ENCODE results near the gene PCSK2. TPM values are rescaled to one million over a fixed set of nuclear protein-coding genes. Genes with fewer than 3 reads are reported as not detected.

Gene PCSK2
- total and polyA plus RNA-seq, 2 of the 8 experiments (the other 6 are each of a cell fraction or from before 2014, with no cell fraction given), result 1.9 to 4.2 TPM

DNA sequence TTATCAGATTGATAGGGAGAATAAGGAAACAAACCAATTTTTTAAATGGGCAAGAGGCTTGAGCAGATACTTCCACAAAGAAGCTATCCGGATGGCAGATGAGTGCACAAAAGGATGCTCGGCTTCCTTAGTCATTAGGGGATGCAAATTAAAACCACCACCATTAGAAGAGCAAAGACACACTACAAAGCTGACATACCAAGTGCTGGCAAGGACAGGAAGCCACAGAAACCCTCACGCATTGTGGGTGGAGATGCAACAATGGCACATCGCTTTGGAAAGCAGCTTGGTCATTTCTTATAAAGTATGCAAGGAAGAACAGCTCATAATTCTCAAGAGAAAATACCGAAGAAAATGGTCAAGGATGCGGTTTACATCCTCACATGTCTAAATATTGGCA lies 284.6 kb downstream of the PCSK2 start:
- no peak overlapping the region for H3K4me2 ChIP-seq (ENCODE audit: insufficient read depth in 1 of 2, low read depth in 2 of 2, low read length in 2 of 2)
- WGBS, 2 experiments (ENCODE audit: extremely low coverage in 1 of 2, insufficient coverage in 1 of 2, insufficient read length in 1 of 2, insufficient replicate concordance in 2 of 2, low coverage in 1 of 2, low lambda C conversion rate in 2 of 2, missing lambda C conversion rate in 1 of 2), result 92% methylated on average over 6 of the region's 6 CpGs; no CpG with 5 or more reads in 1 of the 2 experiments
- no peaks in the 10 kb centered on the region; the same call in 1 of the 2 replicates for H3K23me2 ChIP-seq (ENCODE audit: low read depth, low read length)
- no peak overlapping the region for H2BK120ac ChIP-seq (replicated peaks; ENCODE audit: low read depth, low read length)
- no peak overlapping the region for H2BK15ac ChIP-seq (ENCODE audit: low read length)
- no peaks in the 10 kb centered on the region for H3K4me1 ChIP-seq (replicated peaks in 1 of 4; ENCODE audit: control insufficient read depth in 3 of 4, insufficient read depth in 4 of 4, low read length in 3 of 4)
- H3K9ac ChIP-seq (replicated peaks in 1 of 4; ENCODE audit: extremely low read depth in 1 of 4, low read depth in 3 of 4, low read length in 3 of 4), result no peak overlapping the region
- no peak overlapping the region for H4K91ac ChIP-seq (replicated peaks; ENCODE audit: insufficient read length, low read length)
- no peak overlapping the region for H2BK20ac ChIP-seq (ENCODE audit: low read length)
- H3K14ac ChIP-seq (ENCODE audit: insufficient read length), result no peak overlapping the region
- no peak overlapping the region for H3K18ac ChIP-seq (ENCODE audit: extremely low read depth, low read length)
- no peaks in the 10 kb centered on the region for H3K27me3 ChIP-seq (replicated peaks in 1 of 4; ENCODE audit: control insufficient read depth in 3 of 4, extremely low read depth in 1 of 4, insufficient read depth in 3 of 4, low read length in 3 of 4)
- no peak overlapping the region for H3K4ac ChIP-seq (replicated peaks; ENCODE audit: insufficient read length, low read depth, low read length)
- H3K4me3 ChIP-seq (ENCODE audit: extremely low read depth in 1 of 4, insufficient read depth in 2 of 4, low read depth in 3 of 4, low read length in 4 of 4), result no peak overlapping the region
- no peak overlapping the region for H2AK5ac ChIP-seq (ENCODE audit: low read depth, low read length)
- H3K9me3 ChIP-seq (ENCODE audit: insufficient read depth in 2 of 2, low read depth in 1 of 2, low read length in 1 of 2), result no peaks in the 10 kb centered on the region
- H3K79me1 ChIP-seq (ENCODE audit: low read depth, low read length), result no peaks in the 10 kb centered on the region
- H3K36me3 ChIP-seq (ENCODE audit: control insufficient read depth in 2 of 4, insufficient read depth in 4 of 4, low read length in 3 of 4), result no peaks in the 10 kb centered on the region
- H4K20me1 ChIP-seq (replicated peaks in 1 of 2; ENCODE audit: control insufficient read depth in 1 of 2, insufficient read depth in 2 of 2, low read length in 2 of 2), result no peaks in the 10 kb centered on the region
- no peak for FAIRE-seq
- no peak for DNase-seq (ENCODE audit: low read depth in 1 of 2, low spot score in 2 of 2)
- H3K23ac ChIP-seq (ENCODE audit: insufficient read length), result no peak overlapping the region
- no peak overlapping the region for H3K56ac ChIP-seq (replicated peaks; ENCODE audit: insufficient read length, low read depth, low read length)
- H4K8ac ChIP-seq (ENCODE audit: extremely low read depth, insufficient read depth, low read length), result no peak overlapping the region
- no peak overlapping the region for H2BK5ac ChIP-seq (ENCODE audit: low read depth, low read length)
- no peaks in the 10 kb centered on the region for H3K79me2 ChIP-seq (ENCODE audit: control insufficient read depth in 1 of 2, insufficient read depth in 2 of 2, low read length in 2 of 2)
- CTCF ChIA-PET (ENCODE audit: partially characterized antibody), result interaction anchor here (1.0 to 4.5 kb wide), 10 partner anchors 11 to 169 kb away, joined by 3 to 37 read pairs (median 3); partner anchors contain the start of gene BFSP1
- H3K27ac ChIP-seq (ENCODE audit: low read depth, low read length), result no peak overlapping the region
- no peak overlapping the region for H2AFZ ChIP-seq (ENCODE audit: low read length)
- no peak overlapping the region for H2BK12ac ChIP-seq (ENCODE audit: low read depth, low read length)
- POLR2A ChIA-PET (ENCODE audit: partially characterized antibody), result no interaction called here
- H4K5ac ChIP-seq (ENCODE audit: insufficient read length, low read depth, low read length), result no peak overlapping the region
- TF ChIP-seq CTBP2 (IDR thresholded peaks at IDR 0.05; ENCODE audit: borderline replicate concordance, insufficient read depth, insufficient read length, low read length) (no peak), YY1 (IDR thresholded peaks at IDR 0.05; ENCODE audit: low read depth, low read length) (no peak), CBX8 (IDR thresholded peaks at IDR 0.05; ENCODE audit: borderline replicate concordance, low read depth, low read length) (no peak), TCF12 (IDR thresholded peaks at IDR 0.05; ENCODE audit: low read depth, low read length) (no peak), ASH2L (IDR thresholded peaks at IDR 0.05; ENCODE audit: low read length) (no peak), JUN (IDR thresholded peaks at IDR 0.05; ENCODE audit: low read depth, low read length) (no peak), ZNF274 (IDR thresholded peaks at IDR 0.05; ENCODE audit: borderline replicate concordance, extremely low read depth, low read length) (no peak), SIX5 (IDR thresholded peaks at IDR 0.05; ENCODE audit: low read depth, low read length) (no peak), RBBP5 (IDR thresholded peaks at IDR 0.05; ENCODE audit: borderline replicate concordance, low read depth, low read length) (no peak), PHF8 (conservative IDR thresholded peaks at IDR 0.05; ENCODE audit: low read depth, low read length) (no peak), FOSL1 (IDR thresholded peaks at IDR 0.05; ENCODE audit: insufficient read depth, low read depth, low read length) (no peak)
- TF ChIP-seq, protein P1, sequence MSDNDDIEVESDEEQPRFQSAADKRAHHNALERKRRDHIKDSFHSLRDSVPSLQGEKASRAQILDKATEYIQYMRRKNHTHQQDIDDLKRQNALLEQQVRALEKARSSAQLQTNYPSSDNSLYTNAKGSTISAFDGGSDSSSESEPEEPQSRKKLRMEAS (IDR thresholded peaks at IDR 0.05), result no peak
- TF ChIP-seq, protein P2, sequence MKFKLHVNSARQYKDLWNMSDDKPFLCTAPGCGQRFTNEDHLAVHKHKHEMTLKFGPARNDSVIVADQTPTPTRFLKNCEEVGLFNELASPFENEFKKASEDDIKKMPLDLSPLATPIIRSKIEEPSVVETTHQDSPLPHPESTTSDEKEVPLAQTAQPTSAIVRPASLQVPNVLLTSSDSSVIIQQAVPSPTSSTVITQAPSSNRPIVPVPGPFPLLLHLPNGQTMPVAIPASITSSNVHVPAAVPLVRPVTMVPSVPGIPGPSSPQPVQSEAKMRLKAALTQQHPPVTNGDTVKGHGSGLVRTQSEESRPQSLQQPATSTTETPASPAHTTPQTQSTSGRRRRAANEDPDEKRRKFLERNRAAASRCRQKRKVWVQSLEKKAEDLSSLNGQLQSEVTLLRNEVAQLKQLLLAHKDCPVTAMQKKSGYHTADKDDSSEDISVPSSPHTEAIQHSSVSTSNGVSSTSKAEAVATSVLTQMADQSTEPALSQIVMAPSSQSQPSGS (IDR thresholded peaks at IDR 0.05; ENCODE audit: low read length), result no peak

Data from H1 (cell line).